Stimulated activated CD8-positive, alpha-beta memory T cell treated with anti-CD3 and anti-CD28 coated beads, Interleukin-12 subunit alpha, Interleukin-12 subunit beta, amount 100 ng/mL, for 24 hours (primary cell): Measurements from ENCODE around the gene NR1H3.
"Not testable (repeated sequence)": the region's sequence is repeated elsewhere in the genome, so short reads cannot be mapped to it uniquely, and the experiment has no call there.

Experiments
- DNase-seq: peaks from one replicate; pipeline ENCODE4 v3.0.0-alpha.2; 2020; ENCODE audit errors: extremely low read depth

Gene NR1H3

DNA sequence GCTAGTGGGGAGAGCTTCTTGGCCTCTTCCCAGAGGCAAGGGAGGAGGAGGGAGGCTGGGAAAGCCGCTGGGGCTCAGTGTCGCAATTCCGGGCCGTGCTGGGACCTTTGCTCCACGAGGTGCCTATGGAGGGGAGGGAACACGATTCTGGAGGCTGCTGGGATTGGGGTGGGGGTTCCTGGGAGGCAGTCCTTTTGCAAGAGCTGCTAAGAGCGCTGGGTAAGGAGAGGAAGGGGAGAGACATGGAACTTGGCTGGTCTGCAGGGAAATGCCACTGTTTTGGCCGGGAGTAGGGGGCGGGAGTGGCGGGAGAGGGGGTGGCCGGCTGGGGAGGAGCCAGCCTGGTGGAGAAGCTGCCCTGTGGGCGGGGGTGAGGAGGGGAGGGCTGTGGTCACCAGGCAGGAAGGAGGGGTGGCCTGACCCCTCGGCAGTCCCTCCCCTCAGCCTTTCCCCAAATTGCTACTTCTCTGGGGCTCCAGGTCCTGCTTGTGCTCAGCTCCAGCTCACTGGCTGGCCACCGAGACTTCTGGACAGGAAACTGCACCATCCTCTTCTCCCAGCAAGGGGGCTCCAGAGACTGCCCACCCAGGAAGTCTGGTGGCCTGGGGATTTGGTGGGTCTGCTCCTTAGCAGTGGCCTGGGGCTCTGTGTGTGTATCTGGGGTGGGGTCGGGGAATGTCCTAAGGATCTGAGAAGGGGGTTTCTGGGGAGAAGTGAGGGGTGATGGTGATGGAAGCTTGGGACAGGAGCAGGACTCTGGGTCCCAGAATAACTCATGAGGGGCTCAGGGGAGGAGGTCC, at the start of gene NR1H3:
Gene NR1H3 (plus strand): TSS at position 480 of the 800 bp plus-strand sequence. CDS start 1,221 bp downstream, outside the sequence.
- DNase-seq, result no peak

- not testable (repeated sequence) for DNase-seq
These were observed 49.7 kb upstream of the NR1H3 start for GRCh38 chr11:47208008-47208552.

GRCh38 chr11:47208628-47209027, 49.2 kb upstream of the NR1H3 start:
- DNase-seq, result no peak

- no peak for DNase-seq
These were observed 44.9 kb upstream of the NR1H3 start for GRCh38 chr11:47212938-47213337.

DNA sequence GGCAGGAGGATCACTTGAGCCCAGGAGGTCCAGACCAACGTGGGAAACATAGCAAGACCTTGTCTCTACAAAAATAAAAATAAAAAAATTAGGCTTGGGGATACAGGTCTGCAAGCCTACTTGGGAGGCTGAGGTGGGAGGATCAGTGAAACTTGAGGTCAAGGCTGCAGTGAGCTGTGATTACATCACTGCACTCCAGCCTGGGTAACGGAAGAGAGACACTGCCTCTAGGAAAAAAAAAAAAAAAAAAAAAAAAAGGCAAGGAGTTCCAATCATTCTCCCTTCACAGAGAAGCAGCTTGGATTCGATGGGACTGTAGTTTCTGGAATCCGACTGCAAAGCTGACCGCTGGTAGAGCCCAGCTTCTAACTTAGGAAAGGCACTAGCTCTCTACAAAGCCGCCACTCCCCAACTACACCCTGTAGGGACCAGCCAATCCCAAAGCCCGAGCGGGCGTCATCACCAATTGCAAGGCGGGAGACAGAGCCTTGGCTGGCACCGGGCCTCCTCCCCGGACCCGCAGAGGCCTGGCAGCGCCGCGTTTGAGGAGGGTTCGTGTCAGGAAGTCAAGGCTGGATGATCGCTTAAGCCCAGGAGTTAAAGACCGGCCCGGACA, 43.7 kb upstream of the NR1H3 start:
- DNase-seq, result peak; percentile 65

DNA sequence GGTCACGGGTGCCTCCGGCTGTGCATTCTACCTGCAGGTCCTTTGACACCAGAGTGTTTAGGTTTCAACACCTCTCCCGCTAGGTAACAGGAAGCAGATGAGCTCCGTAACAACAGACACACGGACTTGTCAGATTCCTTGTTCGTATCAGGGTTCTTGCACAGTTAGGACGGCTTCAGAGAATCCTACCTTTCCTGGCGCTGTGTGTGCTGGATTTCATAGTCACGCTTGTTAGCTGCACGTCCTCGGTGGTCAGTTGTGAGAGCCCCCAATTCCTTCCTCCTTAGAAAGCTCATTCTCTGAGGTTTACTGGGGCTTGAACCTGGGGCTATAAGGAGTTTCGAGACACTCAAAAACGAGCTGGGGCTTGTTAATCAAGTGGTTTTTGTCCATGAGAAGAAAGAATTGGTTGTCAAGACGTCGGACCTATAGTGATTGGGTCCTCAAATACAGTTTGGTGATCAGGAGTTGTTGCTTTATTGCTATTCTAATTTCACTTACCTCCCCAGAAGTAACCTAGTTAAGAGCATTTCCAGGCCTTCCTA, 42.4 kb upstream of the NR1H3 start:
- no peak for DNase-seq

GRCh38 chr11:47216121-47216798, 41.5 kb upstream of the NR1H3 start:
- DNase-seq, result no peak

DNA sequence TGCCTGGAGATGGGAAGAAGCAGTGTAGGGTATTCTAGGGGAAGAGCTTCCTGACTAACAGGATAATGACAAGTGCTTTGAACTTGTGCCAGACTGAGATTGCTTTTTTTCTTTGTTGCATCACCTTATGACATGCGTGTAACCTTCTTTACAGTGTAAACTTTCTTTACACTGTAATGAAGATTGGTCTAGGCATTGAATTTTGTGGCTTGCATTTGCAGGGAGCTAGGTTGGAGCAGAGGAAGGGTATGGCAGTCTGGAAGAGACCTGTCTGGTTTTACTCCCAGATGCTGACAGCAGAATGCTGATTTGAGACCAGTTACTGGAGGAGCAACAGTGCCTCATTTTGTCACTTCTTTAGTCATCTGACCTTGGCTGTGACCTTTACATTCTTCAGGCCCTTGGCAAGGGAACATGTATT, 37.4 kb upstream of the NR1H3 start:
- DNase-seq, result no peak

GRCh38 chr11:47222696-47223095, 35.1 kb upstream of the NR1H3 start:
- DNase-seq, result no peak

GRCh38 chr11:47225552-47226400, 32.0 kb upstream of the NR1H3 start:
- DNase-seq, result no peak

GRCh38 chr11:47229161-47229560, 28.6 kb upstream of the NR1H3 start:
- no peak for DNase-seq

- DNase-seq, result no peak
These were observed 24.7 kb upstream of the NR1H3 start for GRCh38 chr11:47233051-47233450.

GRCh38 chr11:47233989-47234668, 23.7 kb upstream of the NR1H3 start:
- DNase-seq, result no peak

DNA sequence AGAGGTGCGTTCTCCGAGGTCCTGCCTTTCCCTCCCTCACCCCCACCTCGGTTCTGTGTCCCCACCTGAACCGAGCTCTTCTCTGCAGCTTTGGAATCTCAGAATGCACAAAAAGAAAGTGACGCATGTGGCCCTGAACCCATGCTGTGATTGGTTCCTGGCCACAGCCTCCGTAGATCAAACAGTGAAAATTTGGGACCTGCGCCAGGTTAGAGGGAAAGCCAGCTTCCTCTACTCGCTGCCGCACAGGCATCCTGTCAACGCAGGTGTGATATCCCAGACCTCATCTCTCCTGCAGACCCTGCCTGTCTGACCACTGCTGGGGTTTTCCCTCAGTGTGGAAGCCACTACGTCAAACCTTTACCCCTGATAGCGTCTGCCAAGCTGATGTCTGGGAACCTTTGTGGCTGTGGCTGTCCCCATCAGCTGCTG, 23.1 kb upstream of the NR1H3 start:
- DNase-seq, result no peak

GRCh38 chr11:47235163-47235562, 22.6 kb upstream of the NR1H3 start:
- no peak for DNase-seq

DNA sequence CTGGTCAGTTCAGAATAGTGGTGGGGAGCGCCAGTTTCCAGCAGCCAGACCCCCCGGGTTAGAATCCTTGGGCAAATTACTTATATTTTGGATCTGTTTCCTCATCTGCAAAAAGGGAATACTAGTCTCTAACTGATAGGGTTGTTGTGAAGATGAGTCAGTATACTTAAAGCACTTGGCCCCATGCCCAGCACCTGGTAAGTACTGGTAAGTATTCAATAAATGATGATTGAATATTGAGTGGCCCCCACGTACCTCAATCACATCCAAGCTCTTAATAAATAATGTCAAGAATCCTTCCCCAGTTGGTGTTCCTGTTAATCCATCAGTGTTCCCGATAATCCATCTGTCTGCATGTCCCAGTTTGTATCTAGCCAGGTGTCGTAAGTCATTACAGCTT, 21.3 kb upstream of the NR1H3 start:
- no peak for DNase-seq

- no peak for DNase-seq
These were observed 17.9 kb upstream of the NR1H3 start for GRCh38 chr11:47239852-47240251.

DNA sequence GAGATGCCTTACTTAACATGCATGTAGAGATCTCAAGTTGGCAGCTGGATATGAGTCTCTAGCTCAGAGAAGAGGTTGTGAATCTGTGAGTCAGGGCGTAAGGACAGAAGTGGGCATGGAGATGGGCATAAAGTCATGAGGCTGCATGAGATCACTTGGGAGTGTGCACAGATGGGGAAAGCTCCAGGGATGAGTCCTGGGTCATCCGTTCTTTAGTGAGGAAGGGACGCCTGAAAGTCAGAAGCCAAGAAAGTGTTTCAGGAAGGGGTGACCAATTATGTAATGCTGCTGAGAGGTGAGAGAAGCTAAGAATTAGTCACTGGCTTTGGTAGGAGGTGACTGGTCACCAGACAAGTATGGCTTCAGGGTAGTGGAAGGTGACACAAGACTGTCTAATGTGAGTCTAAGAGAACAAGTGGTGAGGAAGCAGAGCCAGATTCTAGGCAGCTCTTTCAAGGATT, 15.9 kb upstream of the NR1H3 start:
- no peak for DNase-seq

GRCh38 chr11:47242596-47243192, 15.1 kb upstream of the NR1H3 start:
- DNase-seq, result no peak

GRCh38 chr11:47243454-47243853, 14.3 kb upstream of the NR1H3 start:
- DNase-seq, result no peak
